Testis (tissue), 3 donors: ENCODE data around the gene CDC14A. TPM values are rescaled to one million over a fixed set of nuclear protein-coding genes. Genes with fewer than 3 reads are reported as not detected.

Experiments used
- DNase-seq: peaks from one replicate; pipeline ENCODE4 v3.0.0-alpha.2; 2019
- H3K27ac ChIP-seq, 2 donors: fragments of 200-600 bp; sonication (generic); one replicate each; pipeline ENCODE4 v1.5.1; 2019
- H3K27me3 ChIP-seq: fragments of 200-600 bp; sonication (generic); one replicate; pipeline ENCODE4 v1.5.1; 2019
- H3K36me3 ChIP-seq: fragments of 200-600 bp; sonication (generic); one replicate; pipeline ENCODE4 v1.5.1; 2017; ENCODE audit warnings: low read depth; ENCODE audit errors: missing control alignments
- H3K4me1 ChIP-seq: fragments of 200-600 bp; sonication (generic); one replicate; pipeline ENCODE4 v1.5.1; 2019
- H3K4me3 ChIP-seq, 2 donors: fragments of 200-600 bp; sonication (generic); one replicate each; pipeline ENCODE4 v1.5.1; 2017 to 2019
- H3K9me3 ChIP-seq: fragments of 200-600 bp; sonication (generic); one replicate; pipeline ENCODE4 v1.5.1; 2017
- CTCF ChIP-seq, 3 experiments: fragments of 450-650 bp in 2 of 3; fragments of 200-600 bp in 1 of 3; sonication (generic) in 1 of 3; IDR thresholded peaks; one replicate each; pipeline ENCODE4 v1.5.1; 2016 to 2019; ENCODE audit warnings: antibody characterized with exemption in 3 of 3, mild to moderate bottlenecking in 2 of 3, moderate library complexity in 1 of 3
- POLR2A ChIP-seq: fragments of 450-650 bp; IDR thresholded peaks from one replicate; pipeline ENCODE4 v1.6.1; 2017; ENCODE audit warnings: antibody characterized with exemption, mild to moderate bottlenecking, moderate library complexity
- WGBS, 2 donors: methylation state at CpG; one replicate each; pipeline ENCODE4 v1.1.5; 2018; 5-methylcytosine and 5-hydroxymethylcytosine counted together
- intact Hi-C: fragments of 100-400 bp; cut with DNase I; formaldehyde crosslinking; loops from one replicate; pipeline ENCODE4 v1.15.1; 2023; ENCODE audit warnings: low total_unique reads
- polyA plus RNA-seq: library from polyadenylated mRNA; stranded (reverse); fragments of 350-450 nt; fragmentation: Illumina TruSeq; extraction: RNeasy Lipid Tissue Mini Kit (QIAGEN cat#74804); gene quantifications from one replicate; pipeline ENCODE4 v1.2.3, GENCODE V29; 2014; ENCODE audit warnings: low read depth, low replicate concordance; ENCODE audit not compliant: insufficient read depth
- total RNA-seq, 2 donors: library from RNA; depleted of rRNA; stranded (reverse); fragments of >200 nt; gene quantifications; one replicate each; pipeline ENCODE4 v1.2.3, GENCODE V29; 2016

The CDC14A gene
- total and polyA plus RNA-seq, 3 donors from 2014 or later, result 28.3 to 55.9 (median 40.6) TPM

GRCh38 chr1:100544791-100545190, 192.5 kb downstream of the CDC14A start:
- Histone ChIP-seq H3K9me3 (no peaks in the 10 kb centered on the region), H3K4me3 (no peak overlapping the region), H3K36me3 (no peaks in the 10 kb centered on the region), H3K4me1 (peaks cover 2% of the 10 kb centered on the region), H3K27me3 (no peaks in the 10 kb centered on the region), H3K27ac (no peak overlapping the region)
- 92 to 96% methylated on average over 4 of the region's 4 CpGs for WGBS, 2 donors
- TF ChIP-seq POLR2A (no peak), CTCF (IDR thresholded peaks at IDR 0.05) (no peak)
- intact Hi-C loops, result no loop called here
- no peak for DNase-seq

GRCh38 chr1:100545855-100546254, 193.5 kb downstream of the CDC14A start:
- no peaks in the 10 kb centered on the region for H3K4me1 ChIP-seq
- H3K27ac ChIP-seq, result no peak overlapping the region
- 61 to 88% methylated on average over 1 of the region's 1 CpG for WGBS, 2 donors
- no peak for DNase-seq
- no peaks in the 10 kb centered on the region for H3K36me3 ChIP-seq
- H3K27me3 ChIP-seq, result no peaks in the 10 kb centered on the region
- H3K4me3 ChIP-seq, result no peak overlapping the region
- no peak for TF ChIP-seq CTCF (IDR thresholded peaks at IDR 0.05)
- TF ChIP-seq POLR2A, result no peak
- intact Hi-C loops, result no loop called here
- no peaks in the 10 kb centered on the region for H3K9me3 ChIP-seq

GRCh38 chr1:100552031-100552430, 199.7 kb downstream of the CDC14A start:
- TF ChIP-seq POLR2A, result no peak
- no peak for TF ChIP-seq CTCF (IDR thresholded peaks at IDR 0.05)
- H3K9me3 ChIP-seq, result no peaks in the 10 kb centered on the region
- no peak overlapping the region for H3K27ac ChIP-seq
- no peak overlapping the region for H3K4me3 ChIP-seq
- H3K4me1 ChIP-seq, result no peaks in the 10 kb centered on the region
- WGBS, 2 donors, result 69 to 79% methylated on average over 2 of the region's 2 CpGs
- H3K27me3 ChIP-seq, result no peaks in the 10 kb centered on the region
- intact Hi-C loops, result no loop called here
- DNase-seq, result no peak
- no peaks in the 10 kb centered on the region for H3K36me3 ChIP-seq

- no peaks in the 10 kb centered on the region for H3K36me3 ChIP-seq
- intact Hi-C loops, result no loop called here
- H3K4me3 ChIP-seq, result no peak overlapping the region
- H3K4me1 ChIP-seq, result no peaks in the 10 kb centered on the region
- 40 to 50% methylated on average over 2 of the region's 2 CpGs for WGBS, 2 donors
- TF ChIP-seq CTCF (IDR thresholded peaks at IDR 0.05) (no peak), POLR2A (no peak)
- no peaks in the 10 kb centered on the region for H3K9me3 ChIP-seq
- DNase-seq, result no peak
- no peaks in the 10 kb centered on the region for H3K27me3 ChIP-seq
- H3K27ac ChIP-seq, result no peak overlapping the region
Measured at GRCh38 chr1:100552922-100553321, 200.6 kb downstream of the CDC14A start.

GRCh38 chr1:100556181-100556580, 203.9 kb downstream of the CDC14A start:
- WGBS, 2 donors, result 82 to 88% methylated on average over 1 of the region's 1 CpG
- Histone ChIP-seq H3K4me1 (no peaks in the 10 kb centered on the region), H3K36me3 (no peaks in the 10 kb centered on the region), H3K27me3 (no peaks in the 10 kb centered on the region), H3K9me3 (no peaks in the 10 kb centered on the region), H3K4me3 (no peak overlapping the region), H3K27ac (no peak overlapping the region)
- TF ChIP-seq POLR2A (no peak), CTCF (IDR thresholded peaks at IDR 0.05) (no peak)
- DNase-seq, result no peak
- intact Hi-C loops, result no loop called here
